Measurements from ENCODE around the gene GIT2.
"Not testable (repeated sequence)": the region's sequence is repeated elsewhere in the genome, so short reads cannot be mapped to it uniquely, and the experiment has no call there.

Gene GIT2

DNA sequence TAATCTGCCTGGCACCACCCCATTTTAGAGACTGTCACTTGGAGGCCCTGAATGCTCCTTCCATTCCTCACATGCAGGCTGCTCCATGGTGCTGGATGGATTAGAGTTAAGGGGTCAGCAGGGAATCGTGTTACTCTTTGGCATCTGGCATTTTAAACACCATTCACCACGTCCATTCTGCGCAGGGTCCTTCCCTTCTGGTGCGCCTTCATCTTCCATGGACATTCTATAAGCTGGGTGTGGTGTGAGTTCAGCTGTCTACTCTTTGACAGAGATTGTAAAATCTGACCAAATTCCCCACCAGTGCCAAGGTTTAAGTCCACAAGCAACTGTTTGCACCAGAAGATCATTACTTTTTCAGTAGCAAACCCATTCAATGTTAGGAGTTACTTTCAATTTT, 47.8 kb downstream of the GIT2 start:
- no peak for DNase-seq (ENCODE audit: low read depth, low spot score)

- no peak for DNase-seq (ENCODE audit: low read depth, low spot score)
These were observed 48.6 kb downstream of the GIT2 start for GRCh38 chr12:109947521-109947920.

DNA sequence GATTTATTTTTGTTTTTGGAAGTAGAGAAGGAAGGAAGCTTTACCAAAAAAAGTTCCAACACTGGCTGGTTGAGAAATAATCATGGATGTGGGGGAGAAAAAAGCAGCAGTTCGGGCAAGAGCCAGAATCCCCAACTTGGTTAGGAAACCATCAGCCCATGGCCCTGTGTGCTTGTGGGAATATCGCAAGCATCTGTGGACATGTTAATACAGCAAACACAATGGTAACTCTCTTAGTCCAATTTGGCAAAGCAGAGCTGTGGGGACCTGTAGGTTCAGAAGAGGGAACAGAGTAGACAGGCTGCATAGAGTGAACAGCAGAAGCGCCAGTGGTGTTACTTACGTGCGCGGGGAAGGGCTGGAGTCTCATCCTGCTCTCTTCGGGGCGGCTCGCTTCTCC, 49.3 kb downstream of the GIT2 start:
- DNase-seq (ENCODE audit: low read depth, low spot score): no peak

GRCh38 chr12:109946505-109946904, 49.7 kb downstream of the GIT2 start:
- DNase-seq (ENCODE audit: low read depth, low spot score): no peak

GRCh38 chr12:109944561-109945359, 51.4 kb downstream of the GIT2 start:
- no peak for DNase-seq (ENCODE audit: low read depth, low spot score)

DNA sequence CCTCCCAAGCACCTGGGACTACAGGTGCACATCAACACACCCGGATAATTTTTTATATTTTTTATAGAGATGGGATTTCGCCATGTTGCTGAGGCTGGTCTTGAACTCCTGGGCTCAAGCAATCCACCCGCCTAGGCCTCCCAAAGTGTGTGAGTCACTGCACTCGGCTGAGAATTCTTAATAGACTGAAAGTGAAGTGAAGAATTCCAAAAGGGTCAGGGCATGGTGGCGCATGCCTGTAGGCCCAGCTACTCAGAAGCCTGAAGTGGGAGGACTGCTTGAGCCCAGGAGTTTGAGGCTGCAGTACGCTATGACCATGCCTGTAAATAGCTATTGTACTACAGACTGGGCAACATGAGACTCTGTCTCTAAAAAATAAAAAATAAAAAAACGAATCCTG, 52.4 kb downstream of the GIT2 start:
- no peak for DNase-seq (ENCODE audit: low read depth, low spot score)

- DNase-seq (ENCODE audit: low read depth, low spot score): no peak
These were observed 55.7 kb downstream of the GIT2 start for GRCh38 chr12:109940339-109940923.

DNA sequence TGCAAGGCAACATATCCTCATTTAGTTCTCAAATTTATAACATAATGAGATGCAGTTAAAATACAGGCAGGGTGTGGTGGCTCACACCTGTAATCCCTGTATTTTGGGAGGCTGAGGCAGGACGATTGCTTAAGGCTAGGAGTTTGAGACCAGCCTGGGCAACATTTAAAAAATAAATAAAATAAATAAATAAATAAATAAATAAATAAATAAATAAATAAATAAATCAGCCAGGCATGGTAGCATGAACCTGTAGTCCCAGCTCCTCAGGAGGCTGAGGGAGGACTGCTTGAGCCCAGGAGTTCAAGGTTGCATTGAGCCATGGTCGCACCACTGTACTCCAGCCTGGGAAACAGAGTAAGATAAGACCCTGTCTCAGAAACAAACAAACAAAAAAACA, 56.7 kb downstream of the GIT2 start:
- no peak for DNase-seq (ENCODE audit: low read depth, low spot score)

GRCh38 chr12:109938947-109939346, 57.2 kb downstream of the GIT2 start:
- DNase-seq (ENCODE audit: low read depth, low spot score): no peak

- DNase-seq (ENCODE audit: low read depth, low spot score): no peak
These were observed 58.8 kb downstream of the GIT2 start for GRCh38 chr12:109937371-109937770.

- no peak for DNase-seq (ENCODE audit: low read depth, low spot score)
These were observed 62.1 kb downstream of the GIT2 start for GRCh38 chr12:109934026-109934425.

GRCh38 chr12:109932878-109933503, 63.2 kb downstream of the GIT2 start:
- DNase-seq (ENCODE audit: low read depth, low spot score): no peak

GRCh38 chr12:109931143-109931542, 65.0 kb downstream of the GIT2 start:
- DNase-seq (ENCODE audit: low read depth, low spot score): no peak

- DNase-seq (ENCODE audit: low read depth, low spot score): no peak
These were observed 66.0 kb downstream of the GIT2 start for GRCh38 chr12:109930028-109930800.

DNA sequence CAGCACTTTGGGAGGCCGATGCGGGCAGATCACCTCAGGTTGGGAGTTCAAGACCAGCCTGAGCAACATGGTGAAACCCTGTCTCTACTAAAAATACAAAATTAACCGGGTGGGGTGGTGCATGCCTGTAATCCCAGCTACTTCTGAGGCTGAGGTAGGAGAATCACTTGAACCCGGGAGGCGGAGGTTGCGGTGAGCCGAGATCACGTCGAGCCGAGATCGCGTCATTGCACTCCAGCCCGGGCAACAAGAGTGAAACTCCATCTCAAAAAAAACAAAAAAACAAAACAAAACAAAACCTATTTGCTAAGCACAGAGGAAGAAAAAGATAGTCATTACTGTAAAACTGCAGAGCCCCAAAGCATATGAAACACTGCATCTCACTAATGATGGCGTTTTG, 66.8 kb downstream of the GIT2 start:
- not testable (repeated sequence) for DNase-seq (ENCODE audit: low read depth, low spot score)

GRCh38 chr12:109928058-109928656, 68.0 kb downstream of the GIT2 start:
- no peak for DNase-seq (ENCODE audit: low read depth, low spot score)

DNA sequence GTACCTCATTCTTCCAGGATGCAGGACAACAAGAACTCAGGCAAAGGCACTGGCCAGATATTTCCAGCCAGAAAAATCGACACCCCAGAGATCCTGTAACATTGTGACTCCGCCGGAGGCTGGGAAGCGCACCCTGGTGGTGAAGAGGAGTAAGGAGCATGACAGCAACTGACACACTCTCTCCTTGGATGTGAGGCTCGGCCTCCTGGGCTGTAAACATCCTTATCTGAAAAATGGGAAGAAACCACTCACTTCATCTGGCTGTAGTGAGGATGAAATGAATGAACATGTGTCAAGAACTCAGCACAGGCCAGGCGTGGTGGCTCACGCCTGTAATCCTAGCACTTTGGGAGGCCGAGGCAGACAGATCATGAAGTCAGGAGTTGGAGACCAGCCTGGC, 68.5 kb downstream of the GIT2 start:
- no peak for DNase-seq (ENCODE audit: low read depth, low spot score)

GRCh38 chr12:109926488-109927210, 69.5 kb downstream of the GIT2 start:
- no peak for DNase-seq (ENCODE audit: low read depth, low spot score)

- no peak for DNase-seq (ENCODE audit: low read depth, low spot score)
These were observed 70.2 kb downstream of the GIT2 start for GRCh38 chr12:109926016-109926415.

GRCh38 chr12:109925185-109925840, 70.9 kb downstream of the GIT2 start:
- no peak for DNase-seq (ENCODE audit: low read depth, low spot score)
